HepG2 (cell line): ENCODE data around the gene HOMEZ. TPM values are rescaled to one million over a fixed set of nuclear protein-coding genes. Genes with fewer than 3 reads are reported as not detected.
A peak's percentile ranks its signal among the peaks of the same experiment; 100 is the strongest.

Experiments used
- EED ChIP-seq: sonication (generic); formaldehyde crosslinking; IDR thresholded peaks from 2 replicates; pipeline ENCODE4 v1.5.0; 2020; ENCODE audit warnings: mild to moderate bottlenecking, missing genetic modification reagents
- IRX3 ChIP-seq: sonication (generic); formaldehyde crosslinking; IDR thresholded peaks from 2 replicates; pipeline ENCODE4 v1.8.1; 2023; ENCODE audit warnings: mild to moderate bottlenecking, low read depth, missing genetic modification reagents, borderline replicate concordance
- KLF15 ChIP-seq: sonication (generic); formaldehyde crosslinking; IDR thresholded peaks from 2 replicates; pipeline ENCODE4 v1.8.1; 2023; ENCODE audit warnings: borderline replicate concordance, mild to moderate bottlenecking, inconsistent platforms, missing genetic modification reagents, mixed read lengths
- MEIS2 ChIP-seq: sonication (generic); formaldehyde crosslinking; IDR thresholded peaks from 2 replicates; pipeline ENCODE4 v1.9.0; 2021; ENCODE audit warnings: mild to moderate bottlenecking, missing genetic modification reagents
- RAD21 ChIP-seq: fragments of 450-650 bp; formaldehyde crosslinking; IDR thresholded peaks from 2 replicates; pipeline ENCODE4 v1.5.0; 2020; ENCODE audit warnings: mild to moderate bottlenecking
- RXRB ChIP-seq: IDR thresholded peaks from 2 replicates; pipeline ENCODE4 v1.6.1; 2016; ENCODE audit warnings: borderline replicate concordance, missing genetic modification reagents, missing compliant biosample characterization
- SNAI1 ChIP-seq: sonication (generic); formaldehyde crosslinking; IDR thresholded peaks from 2 replicates; pipeline ENCODE4 v1.5.0; 2020; ENCODE audit warnings: mild to moderate bottlenecking, missing genetic modification reagents, borderline replicate concordance
- TBP ChIP-seq: sonication (generic); formaldehyde crosslinking; IDR thresholded peaks from 2 replicates; pipeline ENCODE4 v1.5.0; 2020; ENCODE audit warnings: missing genetic modification reagents
- ZBED4 ChIP-seq: sonication (generic); formaldehyde crosslinking; IDR thresholded peaks from 2 replicates; pipeline ENCODE4 v1.4.0; 2020; ENCODE audit warnings: missing genetic modification reagents, borderline replicate concordance
- ZEB1 ChIP-seq: IDR thresholded peaks from 2 replicates; pipeline ENCODE4 v1.6.1; 2012; ENCODE audit warnings: mild to moderate bottlenecking, low read depth, inconsistent platforms; ENCODE audit not compliant: insufficient replicate concordance
- ZIK1 ChIP-seq: sonication (generic); formaldehyde crosslinking; IDR thresholded peaks from 2 replicates; pipeline ENCODE4 v1.5.0; 2020; ENCODE audit warnings: mild to moderate bottlenecking, low read depth, missing genetic modification reagents, borderline replicate concordance
- ZNF652 ChIP-seq: IDR thresholded peaks from 2 replicates; pipeline ENCODE4 v1.6.1; 2016; ENCODE audit warnings: low read depth, borderline replicate concordance
- ZNF737 ChIP-seq: sonication (generic); formaldehyde crosslinking; IDR thresholded peaks from 2 replicates; pipeline ENCODE4 v1.5.0; 2020; ENCODE audit warnings: missing genetic modification reagents, mild to moderate bottlenecking, borderline replicate concordance
- ZNF766 ChIP-seq: sonication (generic); formaldehyde crosslinking; IDR thresholded peaks from 2 replicates; pipeline ENCODE4 v1.5.0; 2020; ENCODE audit warnings: missing genetic modification reagents, borderline replicate concordance
- ZNF790 ChIP-seq: sonication (generic); formaldehyde crosslinking; IDR thresholded peaks from 2 replicates; pipeline ENCODE4 v1.8.0; 2022; ENCODE audit warnings: missing genetic modification reagents, mild to moderate bottlenecking, borderline replicate concordance
- ZXDC ChIP-seq: sonication (generic); formaldehyde crosslinking; IDR thresholded peaks from 2 replicates; pipeline ENCODE4 v1.5.0; 2020; ENCODE audit warnings: mild to moderate bottlenecking, missing genetic modification reagents
- polyA plus RNA-seq, 8 experiments: library from polyadenylated mRNA; depleted of rRNA in 3 of 8; stranded (reverse) in 7 of 8; unstranded in 1 of 8; fragments of >200 nt; fragmentation: Illumina TruSeq in 4 of 8; extraction: Trizol in 4 of 8; gene quantifications; 2 replicates each; pipeline versions ENCODE4 v1.2.1 to v1.2.3, GENCODE V29; 2011 to 2016; ENCODE audit warnings: low read depth in 4 of 8, missing spikeins in 1 of 8, mixed read lengths in 1 of 8; ENCODE audit not compliant: insufficient read depth in 1 of 8
- total RNA-seq, 5 experiments: library from RNA; depleted of rRNA; stranded (reverse); fragments of >200 nt; fragmentation: Illumina TruSeq; extraction: Trizol; gene quantifications; 2 replicates each; pipeline ENCODE4 v1.2.3, GENCODE V29; 2016; ENCODE audit warnings: low read depth in 1 of 5
- TF ChIP-seq, protein P1 (sequence below): sonication (generic); formaldehyde crosslinking; conservative IDR thresholded peaks from 2 replicates; pipeline ENCODE4 v1.4.0; 2020; ENCODE audit warnings: missing genetic modification reagents

The HOMEZ gene
- total and polyA plus RNA-seq, 2 of the 13 experiments (the other 11 are each of a cell fraction or from before 2014, with no cell fraction given): 14.5 to 31.8 TPM

GRCh38 chr14:23327947-23328744, 42.2 kb upstream of the HOMEZ start (continued):
- TF ChIP-seq ZBED4 (CRISPR knock-in tag) (peak; percentile 67; the same call in 1 of the 2 replicates), ZNF737 (CRISPR knock-in tag) (no peak), EED (CRISPR knock-in tag) (no peak), MEIS2 (CRISPR knock-in tag) (no peak), TBP (CRISPR knock-in tag) (no peak), KLF15 (CRISPR knock-in tag) (no peak), ZXDC (no peak), RAD21 (CRISPR knock-in tag) (peak; percentile 90), ZEB1 (no peak), ZNF790 (CRISPR knock-in tag) (no peak), ZNF652 (CRISPR knock-in tag) (no peak), SNAI1 (CRISPR knock-in tag) (no peak), RXRB (peak; percentile 45; the same call in 1 of the 2 replicates), ZNF766 (no peak), ZIK1 (CRISPR knock-in tag) (no peak), IRX3 (CRISPR knock-in tag) (no peak)
- TF ChIP-seq, protein P1, sequence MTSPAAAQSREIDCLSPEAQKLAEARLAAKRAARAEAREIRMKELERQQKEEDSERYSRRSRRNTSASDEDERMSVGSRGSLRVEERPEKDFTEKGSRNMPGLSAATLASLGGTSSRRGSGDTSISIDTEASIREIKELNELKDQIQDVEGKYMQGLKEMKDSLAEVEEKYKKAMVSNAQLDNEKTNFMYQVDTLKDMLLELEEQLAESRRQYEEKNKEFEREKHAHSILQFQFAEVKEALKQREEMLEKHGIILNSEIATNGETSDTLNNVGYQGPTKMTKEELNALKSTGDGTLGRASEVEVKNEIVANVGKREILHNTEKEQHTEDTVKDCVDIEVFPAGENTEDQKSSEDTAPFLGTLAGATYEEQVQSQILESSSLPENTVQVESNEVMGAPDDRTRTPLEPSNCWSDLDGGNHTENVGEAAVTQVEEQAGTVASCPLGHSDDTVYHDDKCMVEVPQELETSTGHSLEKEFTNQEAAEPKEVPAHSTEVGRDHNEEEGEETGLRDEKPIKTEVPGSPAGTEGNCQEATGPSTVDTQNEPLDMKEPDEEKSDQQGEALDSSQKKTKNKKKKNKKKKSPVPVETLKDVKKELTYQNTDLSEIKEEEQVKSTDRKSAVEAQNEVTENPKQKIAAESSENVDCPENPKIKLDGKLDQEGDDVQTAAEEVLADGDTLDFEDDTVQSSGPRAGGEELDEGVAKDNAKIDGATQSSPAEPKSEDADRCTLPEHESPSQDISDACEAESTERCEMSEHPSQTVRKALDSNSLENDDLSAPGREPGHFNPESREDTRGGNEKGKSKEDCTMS: peak; percentile 37; the same call in 1 of the 2 replicates
